ENCODE data around the gene AFF3.

Gene AFF3

GRCh38 chr2:99631700-99632099, 510.7 kb downstream of the AFF3 start:
- no peak for DNase-seq (ENCODE audit: low spot score)

- no peak for DNase-seq (ENCODE audit: low spot score)
Measured at GRCh38 chr2:99629320-99629719, 513.1 kb downstream of the AFF3 start.

GRCh38 chr2:99626158-99626557, 516.2 kb downstream of the AFF3 start:
- no peak for DNase-seq (ENCODE audit: low spot score)

- no peak for DNase-seq (ENCODE audit: low spot score)
Measured at GRCh38 chr2:99624677-99625076, 517.7 kb downstream of the AFF3 start.

- no peak for DNase-seq (ENCODE audit: low spot score)
Measured at GRCh38 chr2:99623613-99624012, 518.8 kb downstream of the AFF3 start.

- no peak for DNase-seq (ENCODE audit: low spot score)
Measured at GRCh38 chr2:99623035-99623434, 519.4 kb downstream of the AFF3 start.

- DNase-seq (ENCODE audit: low spot score), result no peak
Measured at GRCh38 chr2:99622534-99622933, 519.9 kb downstream of the AFF3 start.

- no peak for DNase-seq (ENCODE audit: low spot score)
Measured at GRCh38 chr2:99621774-99622173, 520.6 kb downstream of the AFF3 start.

GRCh38 chr2:99621106-99621505, 521.3 kb downstream of the AFF3 start:
- no peak for DNase-seq (ENCODE audit: low spot score)

- no peak for DNase-seq (ENCODE audit: low spot score)
Measured at GRCh38 chr2:99619151-99619550, 523.2 kb downstream of the AFF3 start.

GRCh38 chr2:99618579-99619097, 523.8 kb downstream of the AFF3 start:
- no peak for DNase-seq (ENCODE audit: low spot score)

- no peak for DNase-seq (ENCODE audit: low spot score)
Measured at GRCh38 chr2:99617811-99618210, 524.6 kb downstream of the AFF3 start.

GRCh38 chr2:99615247-99615771, 527.1 kb downstream of the AFF3 start:
- DNase-seq (ENCODE audit: low spot score), result no peak

- no peak for DNase-seq (ENCODE audit: low spot score)
Measured at GRCh38 chr2:99613980-99614379, 528.4 kb downstream of the AFF3 start.

- no peak for DNase-seq (ENCODE audit: low spot score)
Measured at GRCh38 chr2:99611786-99612185, 530.6 kb downstream of the AFF3 start.

- DNase-seq (ENCODE audit: low spot score), result no peak
Measured at GRCh38 chr2:99611034-99611433, 531.4 kb downstream of the AFF3 start.

- DNase-seq (ENCODE audit: low spot score), result no peak
Measured at GRCh38 chr2:99609851-99610381, 532.5 kb downstream of the AFF3 start.

- no peak for DNase-seq (ENCODE audit: low spot score)
Measured at GRCh38 chr2:99608861-99609260, 533.5 kb downstream of the AFF3 start.

GRCh38 chr2:99607861-99608491, 534.4 kb downstream of the AFF3 start:
- DNase-seq (ENCODE audit: low spot score), result no peak

GRCh38 chr2:99607454-99607853, 534.9 kb downstream of the AFF3 start:
- DNase-seq (ENCODE audit: low spot score), result no peak

- DNase-seq (ENCODE audit: low spot score), result no peak
Measured at GRCh38 chr2:99605036-99605435, 537.4 kb downstream of the AFF3 start.

- DNase-seq (ENCODE audit: low spot score), result no peak
Measured at GRCh38 chr2:99602476-99602875, 539.9 kb downstream of the AFF3 start.

- no peak for DNase-seq (ENCODE audit: low spot score)
Measured at GRCh38 chr2:99600981-99601651, 541.3 kb downstream of the AFF3 start.

Measured in CD4-positive, alpha-beta T cell treated with Interleukin-6 at 100 ng/mL for 8 hours (primary cell).